GM23338 (cell line): ENCODE results near the gene NPPC. TPM values are rescaled to one million over a fixed set of nuclear protein-coding genes. Genes with fewer than 3 reads are reported as not detected.

Experiments used
- ATAC-seq: fragments of 200-7000 bp; cut with Tn5 transposase; 3 replicates; pipeline ENCODE4 v1.9.1; 2020
- DNase-seq: peaks from one replicate; pipeline ENCODE4 v3.0.0-alpha.2; 2015; ENCODE audit warnings: low spot score
- H2AFZ ChIP-seq: fragments of 200-600 bp; sonication (generic); 2 replicates; pipeline ENCODE4 v1.8.0; 2016; ENCODE audit warnings: antibody characterized with exemption, mild to moderate bottlenecking, moderate library complexity
- H3F3A ChIP-seq: fragments of 200-600 bp; sonication (generic); replicated peaks from 2 replicates; pipeline ENCODE4 v1.8.0; 2017; ENCODE audit warnings: antibody characterized with exemption, mixed run types, low read depth
- H3K27ac ChIP-seq: fragments of 200-600 bp; sonication (generic); 2 replicates; pipeline ENCODE4 v1.6.1; 2016; ENCODE audit warnings: low read depth
- H3K27me3 ChIP-seq: fragments of 200-600 bp; sonication (generic); 2 replicates; pipeline ENCODE4 v1.8.0; 2016; ENCODE audit warnings: mild to moderate bottlenecking, mixed run types, moderate library complexity; ENCODE audit not compliant: insufficient read depth
- H3K36me3 ChIP-seq: fragments of 200-600 bp; sonication (generic); 2 replicates; pipeline ENCODE4 v1.8.0; 2016; ENCODE audit warnings: mild to moderate bottlenecking; ENCODE audit not compliant: insufficient read depth
- H3K4me1 ChIP-seq: fragments of 200-600 bp; sonication (generic); 2 replicates; pipeline ENCODE4 v1.8.0; 2016; ENCODE audit warnings: mild to moderate bottlenecking, moderate library complexity; ENCODE audit not compliant: insufficient read depth
- H3K4me2 ChIP-seq: fragments of 200-600 bp; sonication (generic); 2 replicates; pipeline ENCODE4 v1.7.1; 2017; ENCODE audit warnings: mixed run types
- H3K4me3 ChIP-seq: fragments of 200-600 bp; sonication (generic); 2 replicates; pipeline ENCODE4 v1.6.1; 2016; ENCODE audit warnings: mixed run types
- H3K79me2 ChIP-seq: fragments of 200-600 bp; sonication (generic); replicated peaks from 2 replicates; pipeline ENCODE4 v1.8.0; 2017; ENCODE audit warnings: mild to moderate bottlenecking; ENCODE audit not compliant: insufficient read depth
- H3K9me2 ChIP-seq: fragments of 200-600 bp; sonication (generic); 2 replicates; pipeline ENCODE4 v1.8.0; 2017; ENCODE audit not compliant: insufficient read depth
- H4K20me1 ChIP-seq: fragments of 200-600 bp; sonication (generic); replicated peaks from 2 replicates; pipeline ENCODE4 v1.8.0; 2017; ENCODE audit warnings: mild to moderate bottlenecking; ENCODE audit not compliant: insufficient read depth
- H3K27ac Mint-ChIP-seq: 2 replicates; pipeline ENCODE4 v1.8.0; 2020; ENCODE audit warnings: inconsistent platforms, mild to moderate bottlenecking, moderate library complexity, mixed read lengths
- H3K27me3 Mint-ChIP-seq: 3 replicates; pipeline ENCODE4 v1.8.0; 2022; ENCODE audit warnings: low read depth, mild to moderate bottlenecking, moderate library complexity, mixed read lengths, inconsistent platforms; ENCODE audit not compliant: insufficient read depth, poor library complexity
- H3K36me3 Mint-ChIP-seq: 3 replicates; pipeline ENCODE4 v1.8.0; 2021; ENCODE audit warnings: low read depth, mild to moderate bottlenecking, inconsistent platforms, moderate library complexity, mixed read lengths
- H3K4me1 Mint-ChIP-seq: 3 replicates; pipeline ENCODE4 v1.8.0; 2020; ENCODE audit warnings: mild to moderate bottlenecking, inconsistent platforms, mixed read lengths
- H3K4me3 Mint-ChIP-seq: 3 replicates; pipeline ENCODE4 v1.8.0; 2021; ENCODE audit warnings: moderate library complexity, mild to moderate bottlenecking, inconsistent platforms, mixed read lengths
- H3K9me3 Mint-ChIP-seq: 3 replicates; pipeline ENCODE4 v1.8.0; 2020; ENCODE audit warnings: moderate library complexity, mild to moderate bottlenecking, inconsistent platforms, mixed read lengths
- STAT1 ChIP-seq: IDR thresholded peaks from one replicate; pipeline ENCODE4 v1.6.1; 2016; ENCODE audit warnings: antibody characterized with exemption; ENCODE audit not compliant: unreplicated experiment
- ZNF114 ChIP-seq: fragments of 250-450 bp; sonication (Bioruptor Pico); IDR thresholded peaks from 2 replicates; pipeline ENCODE4 v1.5.0; 2020; ENCODE audit warnings: mild to moderate bottlenecking, moderate library complexity
- ZNF331 ChIP-seq: fragments of 250-450 bp; sonication (Bioruptor Pico); IDR thresholded peaks from 2 replicates; pipeline ENCODE4 v1.5.0; 2020; ENCODE audit warnings: low read depth, mild to moderate bottlenecking, moderate library complexity
- polyA plus RNA-seq: library from polyadenylated mRNA; unstranded; fragments of >200 nt; fragmentation: Nextera tagmentation; extraction: Ambion mirVana; gene quantifications from 2 replicates; pipeline ENCODE4 v1.2.1, GENCODE V29; 2016
- total RNA-seq: library from RNA; depleted of rRNA; stranded (reverse); fragments of >200 nt; shearing (Covaris generic); gene quantifications from 2 replicates; pipeline ENCODE4 v1.2.3, GENCODE V29; 2014
- TF ChIP-seq, protein P1 (sequence below): IDR thresholded peaks from one replicate; pipeline ENCODE4 v1.6.1; 2018; ENCODE audit warnings: antibody characterized with exemption; ENCODE audit not compliant: unreplicated experiment
- TF ChIP-seq, protein P2 (sequence below): fragments of 250-450 bp; sonication (Bioruptor Pico); IDR thresholded peaks from 2 replicates; pipeline ENCODE4 v1.5.0; 2020; ENCODE audit warnings: mild to moderate bottlenecking, moderate library complexity

The NPPC gene
- total and polyA plus RNA-seq, 2 experiments from 2014 or later: 2.2 to 6.3 TPM

DNA sequence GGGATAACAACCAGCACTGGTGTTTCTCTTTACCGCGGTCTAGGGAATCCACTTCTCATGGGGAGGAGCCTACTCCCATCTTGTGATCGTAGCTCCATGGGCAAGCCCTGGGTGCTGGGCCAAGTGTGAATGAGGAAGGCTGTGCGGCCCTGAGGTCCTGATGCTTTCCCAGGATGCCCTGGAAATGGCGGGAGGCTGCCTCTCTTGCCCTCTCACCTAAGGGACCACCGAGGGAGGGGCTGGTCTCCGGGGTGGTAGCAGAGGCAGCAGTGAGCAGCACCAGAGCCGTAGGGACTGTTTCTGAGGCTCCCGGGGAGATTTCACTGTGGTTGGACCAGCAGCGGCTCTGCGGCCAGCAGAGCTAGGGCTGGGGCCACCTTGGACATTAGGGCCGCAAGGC lies 15.5 kb upstream of the NPPC start:
- Histone ChIP-seq H3K4me1 (no peaks in the 10 kb centered on the region), H4K20me1 (no peaks in the 10 kb centered on the region), H3K27ac (no peak overlapping the region), H3F3A (no peaks in the 10 kb centered on the region), H2AFZ (peak overlapping the region; percentile 72; the same call in 1 of the 2 replicates), H3K4me2 (no peak overlapping the region), H3K79me2 (no peaks in the 10 kb centered on the region), H3K4me3 (no peak overlapping the region), H3K27me3 (no peaks in the 10 kb centered on the region), H3K36me3 (no peaks in the 10 kb centered on the region), H3K9me2 (peaks cover 4% of the 10 kb centered on the region; the same call in 1 of the 2 replicates)
- H3K36me3 Mint-ChIP-seq: no peaks in the 10 kb centered on the region
- TF ChIP-seq, protein P1, sequence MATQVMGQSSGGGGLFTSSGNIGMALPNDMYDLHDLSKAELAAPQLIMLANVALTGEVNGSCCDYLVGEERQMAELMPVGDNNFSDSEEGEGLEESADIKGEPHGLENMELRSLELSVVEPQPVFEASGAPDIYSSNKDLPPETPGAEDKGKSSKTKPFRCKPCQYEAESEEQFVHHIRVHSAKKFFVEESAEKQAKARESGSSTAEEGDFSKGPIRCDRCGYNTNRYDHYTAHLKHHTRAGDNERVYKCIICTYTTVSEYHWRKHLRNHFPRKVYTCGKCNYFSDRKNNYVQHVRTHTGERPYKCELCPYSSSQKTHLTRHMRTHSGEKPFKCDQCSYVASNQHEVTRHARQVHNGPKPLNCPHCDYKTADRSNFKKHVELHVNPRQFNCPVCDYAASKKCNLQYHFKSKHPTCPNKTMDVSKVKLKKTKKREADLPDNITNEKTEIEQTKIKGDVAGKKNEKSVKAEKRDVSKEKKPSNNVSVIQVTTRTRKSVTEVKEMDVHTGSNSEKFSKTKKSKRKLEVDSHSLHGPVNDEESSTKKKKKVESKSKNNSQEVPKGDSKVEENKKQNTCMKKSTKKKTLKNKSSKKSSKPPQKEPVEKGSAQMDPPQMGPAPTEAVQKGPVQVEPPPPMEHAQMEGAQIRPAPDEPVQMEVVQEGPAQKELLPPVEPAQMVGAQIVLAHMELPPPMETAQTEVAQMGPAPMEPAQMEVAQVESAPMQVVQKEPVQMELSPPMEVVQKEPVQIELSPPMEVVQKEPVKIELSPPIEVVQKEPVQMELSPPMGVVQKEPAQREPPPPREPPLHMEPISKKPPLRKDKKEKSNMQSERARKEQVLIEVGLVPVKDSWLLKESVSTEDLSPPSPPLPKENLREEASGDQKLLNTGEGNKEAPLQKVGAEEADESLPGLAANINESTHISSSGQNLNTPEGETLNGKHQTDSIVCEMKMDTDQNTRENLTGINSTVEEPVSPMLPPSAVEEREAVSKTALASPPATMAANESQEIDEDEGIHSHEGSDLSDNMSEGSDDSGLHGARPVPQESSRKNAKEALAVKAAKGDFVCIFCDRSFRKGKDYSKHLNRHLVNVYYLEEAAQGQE: no peak
- TF ChIP-seq ZNF114 (no peak), ZNF331 (CRISPR knock-in tag) (no peak), STAT1 (no peak)
- TF ChIP-seq, protein P2, sequence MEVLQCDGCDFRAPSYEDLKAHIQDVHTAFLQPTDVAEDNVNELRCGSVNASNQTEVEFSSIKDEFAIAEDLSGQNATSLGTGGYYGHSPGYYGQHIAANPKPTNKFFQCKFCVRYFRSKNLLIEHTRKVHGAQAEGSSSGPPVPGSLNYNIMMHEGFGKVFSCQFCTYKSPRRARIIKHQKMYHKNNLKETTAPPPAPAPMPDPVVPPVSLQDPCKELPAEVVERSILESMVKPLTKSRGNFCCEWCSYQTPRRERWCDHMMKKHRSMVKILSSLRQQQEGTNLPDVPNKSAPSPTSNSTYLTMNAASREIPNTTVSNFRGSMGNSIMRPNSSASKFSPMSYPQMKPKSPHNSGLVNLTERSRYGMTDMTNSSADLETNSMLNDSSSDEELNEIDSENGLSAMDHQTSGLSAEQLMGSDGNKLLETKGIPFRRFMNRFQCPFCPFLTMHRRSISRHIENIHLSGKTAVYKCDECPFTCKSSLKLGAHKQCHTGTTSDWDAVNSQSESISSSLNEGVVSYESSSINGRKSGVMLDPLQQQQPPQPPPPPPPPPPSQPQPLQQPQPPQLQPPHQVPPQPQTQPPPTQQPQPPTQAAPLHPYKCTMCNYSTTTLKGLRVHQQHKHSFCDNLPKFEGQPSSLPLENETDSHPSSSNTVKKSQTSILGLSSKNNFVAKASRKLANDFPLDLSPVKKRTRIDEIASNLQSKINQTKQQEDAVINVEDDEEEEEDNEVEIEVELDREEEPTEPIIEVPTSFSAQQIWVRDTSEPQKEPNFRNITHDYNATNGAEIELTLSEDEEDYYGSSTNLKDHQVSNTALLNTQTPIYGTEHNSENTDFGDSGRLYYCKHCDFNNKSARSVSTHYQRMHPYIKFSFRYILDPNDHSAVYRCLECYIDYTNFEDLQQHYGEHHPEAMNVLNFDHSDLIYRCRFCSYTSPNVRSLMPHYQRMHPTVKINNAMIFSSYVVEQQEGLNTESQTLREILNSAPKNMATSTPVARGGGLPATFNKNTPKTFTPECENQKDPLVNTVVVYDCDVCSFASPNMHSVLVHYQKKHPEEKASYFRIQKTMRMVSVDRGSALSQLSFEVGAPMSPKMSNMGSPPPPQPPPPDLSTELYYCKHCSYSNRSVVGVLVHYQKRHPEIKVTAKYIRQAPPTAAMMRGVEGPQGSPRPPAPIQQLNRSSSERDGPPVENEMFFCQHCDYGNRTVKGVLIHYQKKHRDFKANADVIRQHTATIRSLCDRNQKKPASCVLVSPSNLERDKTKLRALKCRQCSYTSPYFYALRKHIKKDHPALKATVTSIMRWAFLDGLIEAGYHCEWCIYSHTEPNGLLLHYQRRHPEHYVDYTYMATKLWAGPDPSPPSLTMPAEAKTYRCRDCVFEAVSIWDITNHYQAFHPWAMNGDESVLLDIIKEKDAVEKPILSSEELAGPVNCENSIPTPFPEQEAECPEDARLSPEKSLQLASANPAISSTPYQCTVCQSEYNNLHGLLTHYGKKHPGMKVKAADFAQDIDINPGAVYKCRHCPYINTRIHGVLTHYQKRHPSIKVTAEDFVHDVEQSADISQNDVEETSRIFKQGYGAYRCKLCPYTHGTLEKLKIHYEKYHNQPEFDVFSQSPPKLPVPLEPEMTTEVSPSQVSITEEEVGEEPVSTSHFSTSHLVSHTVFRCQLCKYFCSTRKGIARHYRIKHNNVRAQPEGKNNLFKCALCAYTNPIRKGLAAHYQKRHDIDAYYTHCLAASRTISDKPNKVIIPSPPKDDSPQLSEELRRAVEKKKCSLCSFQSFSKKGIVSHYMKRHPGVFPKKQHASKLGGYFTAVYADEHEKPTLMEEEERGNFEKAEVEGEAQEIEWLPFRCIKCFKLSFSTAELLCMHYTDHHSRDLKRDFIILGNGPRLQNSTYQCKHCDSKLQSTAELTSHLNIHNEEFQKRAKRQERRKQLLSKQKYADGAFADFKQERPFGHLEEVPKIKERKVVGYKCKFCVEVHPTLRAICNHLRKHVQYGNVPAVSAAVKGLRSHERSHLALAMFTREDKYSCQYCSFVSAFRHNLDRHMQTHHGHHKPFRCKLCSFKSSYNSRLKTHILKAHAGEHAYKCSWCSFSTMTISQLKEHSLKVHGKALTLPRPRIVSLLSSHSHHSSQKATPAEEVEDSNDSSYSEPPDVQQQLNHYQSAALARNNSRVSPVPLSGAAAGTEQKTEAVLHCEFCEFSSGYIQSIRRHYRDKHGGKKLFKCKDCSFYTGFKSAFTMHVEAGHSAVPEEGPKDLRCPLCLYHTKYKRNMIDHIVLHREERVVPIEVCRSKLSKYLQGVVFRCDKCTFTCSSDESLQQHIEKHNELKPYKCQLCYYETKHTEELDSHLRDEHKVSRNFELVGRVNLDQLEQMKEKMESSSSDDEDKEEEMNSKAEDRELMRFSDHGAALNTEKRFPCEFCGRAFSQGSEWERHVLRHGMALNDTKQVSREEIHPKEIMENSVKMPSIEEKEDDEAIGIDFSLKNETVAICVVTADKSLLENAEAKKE: no peak
- no peak overlapping the region for H3K4me3 Mint-ChIP-seq
- H3K27ac Mint-ChIP-seq: no peak overlapping the region
- no peak for DNase-seq
- no peaks in the 10 kb centered on the region for H3K9me3 Mint-ChIP-seq
- no peak; the same call in 2 of the 3 replicates for ATAC-seq
- no peaks in the 10 kb centered on the region for H3K4me1 Mint-ChIP-seq
- peaks cover 10% of the 10 kb centered on the region for H3K27me3 Mint-ChIP-seq
